HG03378 (cell line): ENCODE data around the gene RIMS4.
"Not testable (repeated sequence)": the region's sequence is repeated elsewhere in the genome, so short reads cannot be mapped to it uniquely, and the experiment has no call there.

ENCODE experiments used
- ATAC-seq: cut with Tn5 transposase; IDR thresholded peaks from one replicate; pipeline ENCODE4 v1.9.1; 2021; ENCODE audit warnings: mild to moderate bottlenecking, moderate library complexity; ENCODE audit not compliant: unreplicated experiment

Gene RIMS4

DNA sequence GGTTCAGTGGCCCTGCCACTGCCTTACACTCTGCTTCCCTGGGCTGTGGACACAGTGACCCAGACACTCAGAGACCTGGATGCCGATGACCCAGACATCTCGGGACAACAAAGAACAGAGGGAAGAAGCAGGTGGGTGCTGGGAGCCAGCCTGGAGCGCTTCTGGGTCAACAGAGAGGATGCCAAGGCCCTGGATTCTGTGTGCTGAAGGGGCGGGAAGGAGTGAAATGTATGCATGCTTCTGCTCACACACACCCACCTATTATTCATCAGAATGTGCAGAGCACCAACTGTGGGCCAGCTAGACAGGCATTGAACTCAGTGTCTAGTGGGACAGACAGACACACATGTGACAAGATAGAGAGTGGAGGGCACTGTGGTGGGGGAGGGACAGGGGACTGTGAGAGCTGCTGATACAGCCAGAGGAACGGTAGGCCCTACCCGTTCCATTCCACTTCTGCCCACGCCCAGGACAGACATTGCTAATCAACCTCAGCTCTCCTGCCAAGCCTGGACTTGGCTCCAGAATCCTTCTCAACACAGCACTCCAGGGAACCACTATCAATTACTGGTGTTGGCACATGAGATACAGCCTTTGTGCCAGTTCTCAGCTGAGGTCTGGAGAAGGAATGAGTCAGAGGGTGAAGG is 44.5 kb downstream of the RIMS4 start:
- no peak for ATAC-seq

DNA sequence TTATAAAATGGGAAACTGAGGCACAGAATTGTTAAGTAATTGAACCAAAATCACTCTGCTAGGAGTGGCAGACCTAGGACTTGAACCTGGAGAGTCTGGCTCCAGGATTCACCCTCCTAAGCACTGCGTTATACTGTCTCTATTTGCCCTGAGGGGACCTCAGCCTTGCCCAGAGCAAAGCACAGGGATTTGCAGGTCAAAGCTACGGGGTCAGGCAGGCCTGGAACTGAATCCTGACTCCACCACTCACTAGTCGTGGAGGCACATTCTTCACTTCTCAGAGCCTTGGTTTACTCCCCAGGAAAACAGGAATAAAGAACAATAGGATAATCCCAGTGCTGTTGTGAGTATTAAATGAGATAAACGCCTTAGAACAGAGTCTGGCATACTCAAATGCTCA is 45.3 kb downstream of the RIMS4 start:
- no peak for ATAC-seq

DNA sequence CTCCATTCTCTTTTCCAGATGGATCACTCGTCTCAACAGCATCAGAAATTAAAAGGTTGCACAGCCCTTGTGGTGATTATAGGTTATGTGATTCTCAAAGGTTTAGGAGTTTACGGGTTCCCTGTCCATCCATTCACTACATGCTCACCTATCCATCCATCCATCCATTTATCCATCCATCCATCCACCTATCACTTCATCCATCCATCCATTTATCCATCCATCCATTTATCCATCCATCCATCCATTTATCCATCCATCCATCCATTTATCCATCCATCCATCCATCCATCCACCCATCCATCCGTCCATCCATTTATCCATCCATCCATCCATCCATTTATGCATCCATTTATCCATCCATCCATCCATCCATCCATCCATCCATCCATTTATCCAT is 46.5 kb downstream of the RIMS4 start:
- not testable (repeated sequence) for ATAC-seq

DNA sequence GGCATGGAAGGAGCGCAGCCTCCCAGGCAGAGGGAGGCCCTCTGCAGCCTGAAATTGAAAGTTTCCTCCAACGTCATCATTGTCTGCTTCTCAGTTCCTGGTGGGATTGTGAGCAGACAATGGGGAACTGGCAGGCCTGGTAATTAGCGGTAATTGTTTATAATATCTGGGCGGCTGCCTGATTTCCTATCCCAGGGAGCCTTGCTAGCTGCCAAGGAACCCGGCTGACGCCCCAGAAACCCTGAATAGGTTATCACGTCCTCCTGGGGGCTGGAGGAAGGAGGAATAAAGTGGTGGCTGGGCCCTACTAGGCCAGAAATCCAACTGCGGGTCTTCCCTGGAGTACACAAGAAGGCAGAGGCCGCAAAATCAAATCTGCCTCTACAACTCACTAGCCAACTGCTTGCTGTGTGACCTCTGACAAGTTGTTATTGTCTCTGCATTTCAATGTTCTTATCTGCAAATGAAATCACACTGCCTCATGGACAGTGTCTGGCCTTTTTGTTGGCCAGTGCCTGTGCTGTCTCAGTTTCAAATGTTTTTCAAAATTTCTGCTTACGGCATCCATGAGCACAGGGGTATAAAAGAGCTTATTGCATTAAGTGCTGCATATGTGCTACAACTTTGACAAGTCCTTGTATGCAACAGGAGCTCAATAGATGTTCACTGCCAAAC is 47.7 kb downstream of the RIMS4 start:
- no peak for ATAC-seq

DNA sequence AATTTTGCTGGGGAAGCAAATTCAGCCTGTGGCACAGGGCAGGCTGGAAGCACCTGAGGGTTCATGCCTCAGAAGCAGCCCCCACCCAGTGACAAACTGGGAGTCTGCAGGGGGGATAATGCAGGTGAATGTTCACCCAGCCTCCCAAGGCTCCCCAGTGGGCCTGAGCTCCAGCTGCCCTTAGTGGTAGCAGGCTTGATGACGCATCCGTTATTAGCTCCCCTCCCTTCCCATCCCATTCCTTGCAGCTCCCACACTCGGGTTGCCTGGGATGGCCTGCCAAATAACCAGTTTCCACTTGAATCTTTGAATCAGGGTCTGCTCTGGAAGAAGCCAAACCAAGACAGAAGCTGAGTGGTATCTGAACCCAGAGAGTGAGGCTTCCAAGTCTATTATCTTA is 48.9 kb downstream of the RIMS4 start:
- ATAC-seq: no peak

DNA sequence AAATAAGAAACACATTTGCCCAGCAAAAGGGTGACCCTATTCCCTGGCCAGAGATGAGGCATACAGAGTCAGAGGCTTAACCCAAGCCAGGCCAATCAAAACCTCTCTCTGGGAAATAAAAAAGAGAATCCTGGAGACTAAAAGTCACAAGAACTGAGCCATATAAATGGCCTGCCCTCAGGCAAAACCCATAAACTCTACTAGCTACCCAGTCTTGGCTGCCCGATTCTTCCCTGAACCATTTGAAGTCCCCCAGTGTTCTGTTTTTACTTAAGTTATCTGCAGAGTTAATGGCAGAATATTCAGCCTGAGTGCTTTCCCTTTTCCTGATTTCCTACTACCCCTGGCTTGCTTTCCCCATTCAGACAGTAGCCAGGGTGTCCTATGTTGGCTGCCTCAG is 50.8 kb downstream of the RIMS4 start:
- ATAC-seq: no peak

DNA sequence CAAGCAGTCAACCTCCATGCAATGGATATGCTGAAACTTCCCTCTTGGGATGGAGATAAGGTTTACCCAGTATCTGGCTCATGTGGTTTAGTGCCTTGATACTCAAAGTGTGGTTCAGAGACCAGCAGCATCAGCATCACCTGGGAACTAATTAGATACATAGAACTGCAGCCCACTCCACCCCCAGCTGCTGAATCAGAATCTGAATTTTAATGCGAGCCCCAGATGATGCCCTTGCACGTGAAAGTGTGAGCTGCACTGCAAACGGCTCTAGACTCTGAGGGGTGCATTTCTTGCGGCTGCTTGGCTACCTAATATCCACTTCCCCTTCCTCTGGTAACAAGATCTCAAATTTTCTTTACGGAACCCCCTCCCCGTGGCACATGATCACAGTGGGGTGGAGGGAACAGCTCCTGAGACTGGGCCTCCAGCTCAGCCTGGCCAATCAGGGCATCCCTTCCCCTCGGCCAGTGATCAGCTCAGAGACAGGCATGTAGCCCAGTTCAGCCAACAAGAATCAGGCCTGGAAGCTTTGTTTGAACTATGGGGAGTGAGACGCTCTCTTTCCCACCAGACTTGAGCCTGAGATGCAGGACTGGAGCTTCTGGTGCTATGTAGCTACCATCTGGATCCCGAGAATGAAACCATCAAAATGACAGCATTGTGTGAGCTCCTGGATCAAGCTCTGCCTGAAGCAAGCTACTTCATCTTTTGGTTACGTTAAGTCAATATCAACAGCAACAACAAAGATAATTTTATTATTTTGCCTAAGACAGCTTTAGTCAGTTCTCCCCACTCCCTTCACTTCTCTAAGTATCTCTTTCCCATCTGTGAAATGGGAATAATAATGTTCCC is 51.9 kb downstream of the RIMS4 start:
- no peak for ATAC-seq

DNA sequence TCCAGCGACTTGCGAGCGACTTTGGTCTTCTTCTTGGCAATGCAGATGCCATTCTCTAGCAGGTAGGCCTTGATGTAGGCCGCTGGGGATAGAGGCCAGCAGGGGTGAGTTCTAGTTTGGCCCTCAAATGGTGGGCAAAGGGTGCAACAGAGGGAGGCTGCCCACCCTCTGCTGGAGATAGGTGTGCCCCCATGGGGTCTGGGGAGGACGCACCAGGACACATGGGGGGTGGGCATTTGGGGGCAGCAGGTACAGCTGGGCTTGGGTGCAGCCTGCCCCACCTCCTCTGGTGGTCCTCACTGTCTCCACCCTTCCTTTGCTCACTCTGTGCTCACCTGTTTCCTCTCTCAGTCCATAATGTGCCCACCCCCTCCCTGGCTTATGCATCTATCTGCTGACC is 53.4 kb downstream of the RIMS4 start:
- ATAC-seq: no peak

DNA sequence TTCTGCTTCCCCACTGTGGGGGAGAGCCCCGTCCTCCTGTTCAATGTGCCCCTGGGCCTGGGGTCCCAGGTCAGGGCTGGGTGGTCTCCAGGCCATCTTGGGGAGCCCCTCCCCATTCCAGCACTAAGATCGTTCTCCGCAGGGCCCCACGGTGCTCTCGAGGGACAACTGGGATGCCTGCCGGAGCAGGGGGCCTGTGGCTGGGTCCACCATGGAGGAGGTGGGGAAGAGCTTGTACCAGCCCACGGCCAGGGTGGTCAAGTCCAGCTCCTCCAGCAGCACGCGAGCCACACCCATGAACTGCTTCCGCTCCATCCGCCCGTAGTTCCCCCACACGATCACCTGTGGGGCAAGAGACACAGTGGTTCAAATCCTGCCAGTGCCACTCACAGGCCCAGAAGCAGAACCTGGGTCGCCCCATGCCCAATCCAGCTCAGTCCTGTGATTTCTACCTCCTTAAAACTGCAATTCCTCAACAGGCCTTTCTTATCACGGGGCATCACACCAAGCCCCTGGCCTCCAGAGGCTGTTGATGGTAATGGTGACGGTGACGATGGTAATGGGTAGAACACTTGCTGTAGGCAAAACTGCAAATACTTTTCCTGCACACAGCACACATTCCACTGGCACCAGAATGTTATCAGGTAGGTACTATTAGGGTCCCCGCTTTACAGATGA is 54.2 kb downstream of the RIMS4 start:
- ATAC-seq: no peak

DNA sequence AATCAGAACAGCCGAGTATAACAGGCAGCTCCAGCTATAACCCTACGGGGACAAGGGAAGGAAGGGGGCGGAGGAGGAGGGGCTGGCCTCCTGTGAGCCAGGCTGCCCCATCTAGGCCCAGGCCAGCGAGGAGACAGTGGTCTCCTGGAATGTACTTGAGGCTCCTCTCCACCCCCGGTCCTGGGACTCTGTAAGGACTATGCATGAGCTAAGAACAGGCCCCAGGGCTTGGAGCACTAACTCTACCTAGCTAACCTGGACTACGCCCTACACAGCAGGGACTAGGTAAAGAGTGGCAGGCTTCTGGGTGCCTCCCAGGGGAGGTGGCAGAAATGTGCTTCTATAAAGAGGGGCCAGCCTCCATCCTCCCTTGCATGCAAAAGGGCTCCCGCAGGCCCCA is 55.8 kb downstream of the RIMS4 start:
- no peak for ATAC-seq

DNA sequence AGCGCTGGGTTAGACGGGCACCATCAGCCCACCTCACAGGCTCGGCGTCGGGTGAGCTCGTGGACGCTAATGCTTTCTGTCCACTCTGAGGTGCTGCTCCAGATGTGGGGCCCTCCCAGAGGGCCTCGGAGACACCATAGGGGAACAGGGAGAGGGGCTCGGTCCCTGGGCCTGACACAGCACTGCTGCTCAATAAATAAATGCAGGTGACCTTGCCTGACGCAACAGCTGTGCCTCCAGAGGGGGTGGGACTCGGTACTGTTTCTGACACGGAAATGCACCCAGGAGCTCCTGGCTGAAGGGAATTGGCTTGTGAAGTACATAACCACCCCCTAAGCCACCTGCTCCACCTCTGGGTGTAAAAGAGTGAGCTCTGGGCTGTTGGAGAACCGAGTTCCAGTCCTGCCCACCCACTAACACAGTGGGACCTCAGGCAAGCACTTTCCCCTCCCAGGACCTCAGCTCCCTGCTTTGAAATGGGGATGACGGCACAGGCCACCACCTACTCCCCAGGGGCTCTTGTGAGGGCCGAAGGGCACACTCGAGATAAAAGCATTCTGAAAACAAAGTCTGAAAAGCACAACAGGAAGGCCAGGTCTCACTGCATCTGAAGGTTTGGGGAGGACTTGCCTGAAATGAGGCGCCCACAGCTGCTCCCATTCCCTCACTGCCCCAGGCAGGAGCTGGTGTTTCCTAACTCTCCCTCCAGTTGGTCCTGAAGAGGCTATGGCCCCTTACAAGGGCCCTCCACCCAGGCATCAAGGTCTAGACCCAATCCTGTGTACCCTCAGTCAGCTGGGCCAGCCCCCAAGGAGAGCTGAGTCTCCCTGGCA is 58.0 kb downstream of the RIMS4 start:
- ATAC-seq: no peak

DNA sequence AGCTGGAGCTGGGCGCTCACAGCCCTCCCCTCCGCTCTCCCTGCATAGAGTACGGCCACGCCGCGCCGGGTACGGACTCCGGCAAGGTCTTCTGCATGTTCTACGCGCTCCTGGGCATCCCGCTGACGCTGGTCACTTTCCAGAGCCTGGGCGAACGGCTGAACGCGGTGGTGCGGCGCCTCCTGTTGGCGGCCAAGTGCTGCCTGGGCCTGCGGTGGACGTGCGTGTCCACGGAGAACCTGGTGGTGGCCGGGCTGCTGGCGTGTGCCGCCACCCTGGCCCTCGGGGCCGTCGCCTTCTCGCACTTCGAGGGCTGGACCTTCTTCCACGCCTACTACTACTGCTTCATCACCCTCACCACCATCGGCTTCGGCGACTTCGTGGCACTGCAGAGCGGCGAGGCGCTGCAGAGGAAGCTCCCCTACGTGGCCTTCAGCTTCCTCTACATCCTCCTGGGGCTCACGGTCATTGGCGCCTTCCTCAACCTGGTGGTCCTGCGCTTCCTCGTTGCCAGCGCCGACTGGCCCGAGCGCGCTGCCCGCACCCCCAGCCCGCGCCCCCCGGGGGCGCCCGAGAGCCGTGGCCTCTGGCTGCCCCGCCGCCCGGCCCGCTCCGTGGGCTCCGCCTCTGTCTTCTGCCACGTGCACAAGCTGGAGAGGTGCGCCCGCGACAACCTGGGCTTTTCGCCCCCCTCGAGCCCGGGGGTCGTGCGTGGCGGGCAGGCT is 60.1 kb downstream of the RIMS4 start:
- no peak for ATAC-seq

DNA sequence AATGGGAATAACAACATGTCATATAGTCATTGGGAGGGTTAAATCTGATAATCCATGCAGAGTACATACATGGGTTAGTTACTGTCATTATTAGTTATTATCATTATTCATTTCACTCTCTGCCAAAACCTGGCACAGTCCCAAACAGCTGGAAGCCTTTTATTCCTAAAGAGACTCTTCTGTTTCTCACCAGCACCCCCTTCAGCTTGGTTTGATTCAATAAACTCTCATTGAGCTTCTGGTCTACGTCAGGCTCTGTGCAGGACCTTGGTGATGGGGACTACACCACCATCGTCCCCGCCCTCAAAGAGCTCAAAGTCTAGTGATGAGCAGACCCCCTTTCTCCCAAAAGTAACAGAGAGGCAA is 62.4 kb downstream of the RIMS4 start:
- ATAC-seq: no peak

DNA sequence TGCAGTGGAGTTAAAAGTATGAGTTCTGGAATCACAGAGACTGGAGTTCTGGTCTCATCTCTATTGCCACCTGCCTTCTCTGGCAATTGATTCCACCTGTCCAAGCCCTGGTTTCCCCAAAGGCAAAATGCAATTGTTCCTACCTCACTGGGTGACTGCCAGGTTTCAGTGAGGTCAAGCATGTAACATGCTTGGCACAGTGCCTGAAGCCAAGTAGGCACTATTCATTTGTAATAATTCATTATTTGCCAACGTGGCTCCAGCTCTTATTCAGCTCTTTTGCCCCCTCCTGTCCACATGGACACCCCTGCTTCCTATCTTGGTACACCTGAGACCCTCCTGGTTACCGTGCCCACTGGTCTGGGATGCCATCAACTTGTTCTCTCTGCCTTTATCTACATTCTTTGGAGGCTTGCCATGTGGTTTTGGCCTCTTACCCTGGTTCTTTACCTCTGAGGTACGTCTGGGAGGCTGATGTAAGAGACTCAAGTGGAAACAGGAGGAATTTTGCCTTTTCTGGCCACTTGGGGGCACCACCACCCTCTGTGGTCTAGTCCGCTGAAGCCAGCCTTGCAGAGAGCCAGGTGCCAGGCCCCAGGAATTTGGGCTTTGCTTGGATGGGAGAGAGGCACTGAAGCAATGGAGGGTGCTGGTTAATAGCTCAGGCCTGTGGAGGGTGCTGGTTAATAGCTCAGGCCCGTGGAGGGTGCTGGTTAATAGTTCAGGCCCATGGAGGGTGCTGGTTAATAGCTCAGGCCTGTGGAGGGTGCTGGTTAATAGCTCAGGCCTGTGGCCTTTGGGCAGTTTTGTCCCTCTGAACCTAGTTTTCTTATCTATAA is 63.0 kb downstream of the RIMS4 start:
- ATAC-seq: no peak

DNA sequence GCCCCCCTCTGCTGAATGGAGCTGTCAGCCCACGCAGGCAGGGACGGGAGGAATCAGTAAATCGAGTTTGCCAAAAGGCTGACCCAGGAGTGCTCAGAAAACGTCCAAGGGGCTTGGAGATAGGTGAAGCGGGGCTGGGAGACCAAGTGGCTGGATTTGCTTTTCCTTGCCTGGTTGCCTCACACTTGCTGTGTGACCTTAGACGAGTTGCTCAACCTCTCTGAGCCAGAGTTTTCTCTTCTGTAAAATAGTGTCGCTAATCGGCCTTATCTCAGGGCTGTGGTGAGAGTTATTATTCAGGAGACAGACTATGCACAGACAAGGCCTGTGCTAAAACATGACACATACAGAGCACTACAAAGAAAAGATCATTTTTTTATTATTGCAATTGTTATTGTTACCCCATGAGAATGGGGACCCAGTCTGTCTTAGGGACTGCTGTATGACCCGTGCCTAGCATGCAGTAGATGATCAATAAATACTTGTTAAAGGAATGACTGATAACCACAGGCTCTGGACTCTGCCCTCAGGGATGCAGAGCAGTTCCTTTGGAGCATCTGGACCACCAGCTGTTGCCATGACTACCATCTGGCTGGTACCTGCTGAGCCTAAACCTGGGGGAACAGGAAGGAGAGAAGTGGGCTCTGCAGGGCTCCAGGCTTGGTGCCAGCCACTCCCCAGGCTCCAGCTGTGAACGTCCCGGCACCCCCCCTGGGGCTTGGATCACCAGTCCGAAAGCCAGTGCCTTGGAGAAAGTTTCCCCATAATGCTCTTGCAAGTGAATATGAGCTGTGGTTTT is 63.8 kb downstream of the RIMS4 start:
- no peak for ATAC-seq

DNA sequence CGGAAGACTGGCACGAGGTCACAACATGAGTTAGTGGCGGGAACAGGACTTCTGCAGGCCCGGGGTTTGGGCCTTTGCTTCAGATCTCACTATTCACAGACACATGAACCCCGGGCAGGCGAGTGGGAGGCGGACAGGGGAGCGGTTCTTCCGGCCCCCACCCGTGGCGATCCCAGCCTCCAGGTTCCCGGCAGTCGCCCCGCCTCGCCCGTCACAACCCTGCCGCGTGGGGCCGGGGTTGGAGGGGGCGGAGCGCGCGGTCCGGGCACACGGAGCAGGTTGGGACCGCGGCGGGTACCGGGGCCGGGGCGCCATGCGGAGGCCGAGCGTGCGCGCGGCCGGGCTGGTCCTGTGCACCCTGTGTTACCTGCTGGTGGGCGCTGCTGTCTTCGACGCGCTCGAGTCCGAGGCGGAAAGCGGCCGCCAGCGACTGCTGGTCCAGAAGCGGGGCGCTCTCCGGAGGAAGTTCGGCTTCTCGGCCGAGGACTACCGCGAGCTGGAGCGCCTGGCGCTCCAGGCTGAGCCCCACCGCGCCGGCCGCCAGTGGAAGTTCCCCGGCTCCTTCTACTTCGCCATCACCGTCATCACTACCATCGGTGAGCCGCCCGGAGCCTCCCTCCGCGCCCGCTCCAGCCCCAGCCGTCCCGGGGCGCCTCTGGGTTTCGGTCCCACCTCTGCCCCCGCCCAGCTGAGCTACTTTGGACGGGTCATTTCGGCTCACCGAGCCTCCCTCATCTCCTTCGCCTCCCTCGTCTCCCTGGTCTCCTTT is 64.6 kb downstream of the RIMS4 start, which contains the start of gene KCNK15:
Gene KCNK15, plus strand, starts transcription at position 268 of the 769 bp plus-strand sequence. Its CDS starts 46 bp downstream, at position 314.
- ATAC-seq: no peak

DNA sequence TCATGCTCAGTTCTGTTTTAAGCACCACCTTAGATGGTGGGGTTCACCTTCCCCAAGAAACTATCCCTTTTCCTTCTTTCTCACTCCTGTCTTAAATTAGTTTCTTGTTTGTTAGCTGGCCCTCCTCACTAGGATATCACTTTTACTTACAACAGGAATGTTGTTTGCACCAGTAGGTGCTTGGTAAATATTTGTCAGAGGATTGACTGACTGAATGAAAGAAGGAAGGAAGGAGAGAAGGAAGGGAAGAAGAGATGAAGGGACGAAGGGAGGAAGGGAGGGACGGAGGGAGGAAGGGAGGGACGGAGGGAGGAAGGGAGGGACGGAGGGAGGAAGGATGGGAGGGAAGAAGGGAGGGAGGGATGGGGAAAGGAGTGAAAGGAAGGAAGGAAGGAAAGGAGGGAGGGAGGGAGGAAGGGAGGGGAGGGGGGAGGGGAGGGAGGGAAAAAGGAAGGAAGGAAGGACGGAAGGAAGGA is 65.2 kb downstream of the RIMS4 start:
- ATAC-seq: no peak
